MM.1S (cell line): ENCODE data around the gene POLR3C.

ENCODE experiments used
- CTCF ChIP-seq: fragments of 300-600 bp; sonication (generic); IDR thresholded peaks from 2 replicates; pipeline ENCODE4 v1.5.1; 2016; ENCODE audit warnings: antibody characterized with exemption, low read length, mixed read lengths
- EZH2 ChIP-seq: fragments of 300-600 bp; sonication (generic); optimal IDR thresholded peaks from 2 replicates; pipeline ENCODE3; 2017; ENCODE audit warnings: low read depth, mild to moderate bottlenecking, antibody characterized with exemption, low read length, mixed read lengths
- EZH2phosphoT487 ChIP-seq: fragments of 300-600 bp; sonication (generic); IDR thresholded peaks from 2 replicates; pipeline ENCODE4 v1.6.1; 2018; ENCODE audit warnings: antibody characterized with exemption, low read length

- TF ChIP-seq CTCF (no peak), EZH2phosphoT487 (no peak), EZH2 (no peak)
These were observed at the start of gene POLR3C, which contains the start of gene RNF115 for GRCh38 chr1:145823565-145824498.
